CD14-positive monocyte (primary cell): Measurements from ENCODE around the gene ATG7. TPM values are rescaled to one million over a fixed set of nuclear protein-coding genes. Genes with fewer than 3 reads are reported as not detected.

Experiments used
- DNase-seq, 3 donors: peaks; one replicate each; pipeline ENCODE4 v3.0.0-alpha.2; 2011 to 2022
- H2AFZ ChIP-seq: 2 replicates; pipeline ENCODE4 v1.6.0; 2012; ENCODE audit warnings: mild to moderate bottlenecking, low read depth, low read length, inconsistent platforms; ENCODE audit not compliant: insufficient read depth, poor library complexity, severe bottlenecking
- H3K27ac ChIP-seq, 2 donors: 1 replicate in 1 of 2; 2 replicates in 1 of 2; pipeline ENCODE4 v1.5.1; 2012 to 2013; ENCODE audit warnings: low read length in 2 of 2, control low read depth in 1 of 2, inconsistent platforms in 1 of 2, low read depth in 1 of 2, mild to moderate bottlenecking in 1 of 2
- H3K27me3 ChIP-seq, 2 donors: one replicate each; pipeline versions ENCODE4 v1.6.0 to v1.6.1; 2011 to 2013; ENCODE audit warnings: low read length in 2 of 2; ENCODE audit not compliant: control insufficient read depth in 2 of 2, insufficient read depth in 2 of 2
- H3K36me3 ChIP-seq, 2 donors: replicated peaks in 1 of 2; 1 replicate in 1 of 2; 2 replicates in 1 of 2; pipeline versions ENCODE4 v1.5.1 to v1.6.1; 2012 to 2013; ENCODE audit warnings: low read length in 2 of 2, control low read depth in 1 of 2, inconsistent platforms in 1 of 2, mild to moderate bottlenecking in 1 of 2; ENCODE audit not compliant: insufficient read depth in 2 of 2, control insufficient read depth in 1 of 2
- H3K4me1 ChIP-seq, 2 donors: 1 replicate in 1 of 2; 2 replicates in 1 of 2; pipeline versions ENCODE4 v1.5.1 to v1.6.1; 2012 to 2013; ENCODE audit warnings: low read length in 2 of 2, control low read depth in 1 of 2, inconsistent platforms in 1 of 2, mild to moderate bottlenecking in 1 of 2, moderate library complexity in 1 of 2; ENCODE audit not compliant: insufficient read depth in 2 of 2, control insufficient read depth in 1 of 2
- H3K4me2 ChIP-seq: replicated peaks from 2 replicates; pipeline ENCODE3; 2012; ENCODE audit warnings: low read length, moderate library complexity, mild to moderate bottlenecking; ENCODE audit not compliant: poor library complexity, severe bottlenecking; ENCODE audit errors: extremely low read depth
- H3K4me3 ChIP-seq, 3 experiments: fragments of 200-600 bp in 1 of 3; sonication (generic) in 1 of 3; replicated peaks in 1 of 3; 1 replicate in 2 of 3; 2 replicates in 1 of 3; pipeline ENCODE4 v1.5.1; 2011 to 2013; ENCODE audit warnings: low read length in 3 of 3, mild to moderate bottlenecking in 3 of 3, control low read depth in 2 of 3, low read depth in 2 of 3, inconsistent platforms in 1 of 3, moderate library complexity in 1 of 3
- H3K79me2 ChIP-seq: 2 replicates; pipeline ENCODE4 v1.6.0; 2012; ENCODE audit warnings: mild to moderate bottlenecking, control low read depth, inconsistent platforms, low read length, moderate library complexity; ENCODE audit not compliant: insufficient read depth
- H3K9ac ChIP-seq: 2 replicates; pipeline ENCODE4 v1.6.0; 2017; ENCODE audit warnings: low read length, mild to moderate bottlenecking; ENCODE audit not compliant: insufficient read depth, poor library complexity, severe bottlenecking
- H3K9me3 ChIP-seq, 2 donors: replicated peaks in 1 of 2; 1 replicate in 1 of 2; 2 replicates in 1 of 2; pipeline versions ENCODE4 v1.5.1 to v1.6.1; 2012 to 2013; ENCODE audit warnings: low read length in 2 of 2, control low read depth in 1 of 2; ENCODE audit not compliant: control insufficient read depth in 1 of 2, insufficient read depth in 1 of 2
- H4K20me1 ChIP-seq: 2 replicates; pipeline ENCODE4 v1.6.0; 2012; ENCODE audit warnings: mild to moderate bottlenecking, low read length, control low read depth, moderate library complexity; ENCODE audit not compliant: insufficient read depth
- H3K27ac Mint-ChIP-seq, 7 donors: one replicate each; pipeline ENCODE4 v1.8.0; 2020; ENCODE audit warnings: mild to moderate bottlenecking in 7 of 7, mixed read lengths in 7 of 7, moderate library complexity in 6 of 7, inconsistent platforms in 2 of 7
- H3K27me3 Mint-ChIP-seq, 3 donors: one replicate each; pipeline ENCODE4 v1.8.0; 2021 to 2022; ENCODE audit warnings: low read depth in 3 of 3, mild to moderate bottlenecking in 3 of 3, mixed read lengths in 3 of 3, moderate library complexity in 3 of 3, inconsistent platforms in 1 of 3
- H3K36me3 Mint-ChIP-seq, 2 donors: one replicate each; pipeline ENCODE4 v1.8.0; 2020; ENCODE audit warnings: mixed read lengths in 2 of 2, inconsistent platforms in 1 of 2, mild to moderate bottlenecking in 1 of 2
- H3K4me1 Mint-ChIP-seq: one replicate; pipeline ENCODE4 v1.8.0; 2020; ENCODE audit warnings: mild to moderate bottlenecking, mixed read lengths
- H3K4me3 Mint-ChIP-seq, 2 donors: one replicate each; pipeline ENCODE4 v1.8.0; 2020; ENCODE audit warnings: mild to moderate bottlenecking in 2 of 2, mixed read lengths in 2 of 2, moderate library complexity in 1 of 2
- H3K9me3 Mint-ChIP-seq, 7 donors: one replicate each; pipeline ENCODE4 v1.8.0; 2020 to 2022; ENCODE audit warnings: mixed read lengths in 7 of 7, mild to moderate bottlenecking in 6 of 7, moderate library complexity in 6 of 7, inconsistent platforms in 2 of 7
- CTCF ChIP-seq: fragments of 200-600 bp; IDR thresholded peaks from one replicate; pipeline ENCODE4 v1.8.0; 2022; ENCODE audit warnings: antibody characterized with exemption, mild to moderate bottlenecking
- WGBS: methylation state at CpG from one replicate; pipeline ENCODE4 v1.1.5; 2013; ENCODE audit warnings: missing lambda C conversion rate; ENCODE audit not compliant: insufficient coverage; 5-methylcytosine and 5-hydroxymethylcytosine counted together
- intact Hi-C, 2 donors: fragments of 100-400 bp; cut with micrococcal nuclease; formaldehyde crosslinking; loops; one replicate each; pipeline versions ENCODE4 v1.15.0 to v1.15.1; 2023
- polyA plus RNA-seq, 3 donors: library from polyadenylated mRNA; depleted of rRNA in 1 of 3; unstranded in 2 of 3; stranded (reverse) in 1 of 3; fragments of 300-500 nt in 2 of 3; fragments of >200 nt in 1 of 3; fragmentation: Illumina TruSeq in 2 of 3; gene quantifications; 1 replicate in 2 of 3; 2 replicates in 1 of 3; pipeline ENCODE4 v1.2.3, GENCODE V29; 2012 to 2021

ATG7 gene
- polyA plus RNA-seq, 3 donors = 57.4 to 101 (median 89.7) TPM

GRCh38 chr3:11385891-11386290 lies 113.7 kb downstream of the ATG7 start:
- H3K9me3 Mint-ChIP-seq = peaks cover 0 to 1% (median 0%) of the 10 kb centered on the region in 7 donors
- no peak for DNase-seq
- Histone ChIP-seq H3K4me2 (no peak overlapping the region), H3K27me3 (no peaks in the 10 kb centered on the region), H3K9ac (no peak overlapping the region), H3K27ac (no peak overlapping the region), H4K20me1 (peaks cover 94% of the 10 kb centered on the region), H3K4me1 (no peaks in the 10 kb centered on the region), H3K36me3 (peaks cover 77 to 100% of the 10 kb centered on the region in 2 donors), H3K9me3 (no peaks in the 10 kb centered on the region), H3K4me3 (no peak overlapping the region), H3K79me2 (peaks cover 1% of the 10 kb centered on the region), H2AFZ (no peak overlapping the region)
- H3K4me1 Mint-ChIP-seq = peaks cover 2% of the 10 kb centered on the region
- H3K27me3 Mint-ChIP-seq = no peaks in the 10 kb centered on the region
- WGBS = no CpG with 5 or more reads among the region's 4 CpGs
- intact Hi-C loops = no loop called here
- H3K27ac Mint-ChIP-seq = no peak overlapping the region
- TF ChIP-seq CTCF = no peak
- peaks cover 67 to 91% of the 10 kb centered on the region in 2 donors for H3K36me3 Mint-ChIP-seq
- no peak overlapping the region for H3K4me3 Mint-ChIP-seq

- H2AFZ ChIP-seq = no peak overlapping the region
- Mint-ChIP-seq H3K27ac (no peak overlapping the region), H3K9me3 (peaks cover 0 to 1% (median 0%) of the 10 kb centered on the region in 7 donors), H3K4me1 (peaks cover 3% of the 10 kb centered on the region), H3K27me3 (no peaks in the 10 kb centered on the region), H3K4me3 (no peak overlapping the region), H3K36me3 (peaks cover 67 to 90% of the 10 kb centered on the region in 2 donors)
- no peaks in the 10 kb centered on the region for H3K4me1 ChIP-seq
- intact Hi-C loops = no loop called here
- H3K27me3 ChIP-seq = no peaks in the 10 kb centered on the region
- H3K9me3 ChIP-seq = no peaks in the 10 kb centered on the region
- peaks cover 76 to 100% of the 10 kb centered on the region in 2 donors for H3K36me3 ChIP-seq
- WGBS = 100% methylated on average over 1 of the region's 2 CpGs
- H3K27ac ChIP-seq = no peak overlapping the region
- H3K79me2 ChIP-seq = peaks cover 4% of the 10 kb centered on the region
- no peak overlapping the region for H3K4me3 ChIP-seq
- peaks cover 94% of the 10 kb centered on the region for H4K20me1 ChIP-seq
- DNase-seq = no peak
- TF ChIP-seq CTCF = no peak
- no peak overlapping the region for H3K9ac ChIP-seq
- no peak overlapping the region for H3K4me2 ChIP-seq
Measured at GRCh38 chr3:11386465-11387113, 114.4 kb downstream of the ATG7 start.
